ENCODE results near the gene NXPH4. TPM values are rescaled to one million over a fixed set of nuclear protein-coding genes. Genes with fewer than 3 reads are reported as not detected.

NXPH4 gene
- total RNA-seq, 1 experiment from 2014 or later = 20.0 TPM

DNA sequence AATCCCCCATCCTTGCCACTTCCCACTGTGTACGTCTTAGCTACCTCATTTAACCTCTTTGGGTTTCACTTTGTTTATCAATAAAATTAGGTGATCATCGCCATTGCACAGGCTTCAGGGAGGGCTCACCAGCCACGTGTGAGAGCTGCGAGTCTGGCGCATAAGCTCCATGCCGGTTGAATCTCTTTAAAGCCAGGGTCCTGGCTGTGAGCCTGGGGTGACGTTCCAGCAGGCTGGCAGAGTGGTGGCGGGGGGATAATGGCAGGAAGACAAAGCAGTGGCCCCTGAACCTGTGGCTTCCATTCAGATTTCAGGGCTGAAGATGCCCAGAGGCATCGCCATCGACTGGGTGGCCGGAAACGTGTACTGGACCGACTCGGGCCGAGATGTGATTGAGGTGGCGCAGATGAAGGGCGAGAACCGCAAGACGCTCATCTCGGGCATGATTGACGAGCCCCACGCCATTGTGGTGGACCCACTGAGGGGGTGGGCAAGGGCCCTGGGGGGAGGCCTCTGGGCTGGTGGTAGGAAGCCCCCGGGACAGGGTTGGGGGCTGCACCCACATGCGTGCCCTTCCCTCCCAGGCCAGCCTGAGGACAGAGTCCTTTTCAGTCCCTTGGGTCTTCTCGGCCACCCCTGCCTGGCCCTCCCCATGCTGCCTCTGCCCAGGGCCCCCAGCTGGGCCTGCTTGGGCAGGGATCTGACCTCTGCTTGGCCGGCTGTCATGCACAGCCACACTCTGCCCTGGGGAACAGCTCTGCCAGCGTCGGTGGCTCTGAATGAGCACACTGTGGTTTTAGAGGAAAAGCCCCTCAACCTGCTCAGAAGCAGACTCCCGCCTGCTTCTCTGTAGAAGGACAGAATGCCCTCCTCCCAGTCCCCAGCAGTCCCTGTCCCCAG is 8.6 kb upstream of the NXPH4 start:
- no peak for ATAC-seq
- no peaks in the 10 kb centered on the region for H4K20me1 ChIP-seq (ENCODE audit: insufficient read depth)
- POLR2A ChIA-PET = no interaction called here
- TF ChIP-seq JUND (IDR thresholded peaks at IDR 0.05) = no peak
- TF ChIP-seq, protein P1, sequence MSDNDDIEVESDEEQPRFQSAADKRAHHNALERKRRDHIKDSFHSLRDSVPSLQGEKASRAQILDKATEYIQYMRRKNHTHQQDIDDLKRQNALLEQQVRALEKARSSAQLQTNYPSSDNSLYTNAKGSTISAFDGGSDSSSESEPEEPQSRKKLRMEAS (IDR thresholded peaks at IDR 0.05) = no peak
- no peak for TF ChIP-seq ELF1 (IDR thresholded peaks at IDR 0.05; ENCODE audit: borderline replicate concordance, low read depth)
- no peak for TF ChIP-seq POLR2AphosphoS5 (IDR thresholded peaks at IDR 0.05; ENCODE audit: low read depth, low read length)
- TF ChIP-seq POLR2A (IDR thresholded peaks at IDR 0.05; ENCODE audit: borderline replicate concordance, extremely low read depth, insufficient read depth, insufficient read length) = no peak
- TF ChIP-seq EZH2phosphoT487 (IDR thresholded peaks at IDR 0.05; ENCODE audit: borderline replicate concordance) = no peak
- TF ChIP-seq RAD21 (IDR thresholded peaks at IDR 0.05; ENCODE audit: low read depth) = no peak
- no peak for TF ChIP-seq SP1 (IDR thresholded peaks at IDR 0.05; ENCODE audit: low read depth)
- TF ChIP-seq ZNF274 (IDR thresholded peaks at IDR 0.05; ENCODE audit: low read depth, low read length) = no peak
- TF ChIP-seq, protein P2, sequence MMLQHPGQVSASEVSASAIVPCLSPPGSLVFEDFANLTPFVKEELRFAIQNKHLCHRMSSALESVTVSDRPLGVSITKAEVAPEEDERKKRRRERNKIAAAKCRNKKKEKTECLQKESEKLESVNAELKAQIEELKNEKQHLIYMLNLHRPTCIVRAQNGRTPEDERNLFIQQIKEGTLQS (IDR thresholded peaks at IDR 0.05) = no peak
- TF ChIP-seq, protein P3, sequence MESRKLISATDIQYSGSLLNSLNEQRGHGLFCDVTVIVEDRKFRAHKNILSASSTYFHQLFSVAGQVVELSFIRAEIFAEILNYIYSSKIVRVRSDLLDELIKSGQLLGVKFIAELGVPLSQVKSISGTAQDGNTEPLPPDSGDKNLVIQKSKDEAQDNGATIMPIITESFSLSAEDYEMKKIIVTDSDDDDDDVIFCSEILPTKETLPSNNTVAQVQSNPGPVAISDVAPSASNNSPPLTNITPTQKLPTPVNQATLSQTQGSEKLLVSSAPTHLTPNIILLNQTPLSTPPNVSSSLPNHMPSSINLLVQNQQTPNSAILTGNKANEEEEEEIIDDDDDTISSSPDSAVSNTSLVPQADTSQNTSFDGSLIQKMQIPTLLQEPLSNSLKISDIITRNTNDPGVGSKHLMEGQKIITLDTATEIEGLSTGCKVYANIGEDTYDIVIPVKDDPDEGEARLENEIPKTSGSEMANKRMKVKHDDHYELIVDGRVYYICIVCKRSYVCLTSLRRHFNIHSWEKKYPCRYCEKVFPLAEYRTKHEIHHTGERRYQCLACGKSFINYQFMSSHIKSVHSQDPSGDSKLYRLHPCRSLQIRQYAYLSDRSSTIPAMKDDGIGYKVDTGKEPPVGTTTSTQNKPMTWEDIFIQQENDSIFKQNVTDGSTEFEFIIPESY (IDR thresholded peaks at IDR 0.05; ENCODE audit: extremely low read depth, insufficient replicate concordance, low read length) = no peak
- TF ChIP-seq ZFX (IDR thresholded peaks at IDR 0.05) = no peak
- TF ChIP-seq, protein P4, sequence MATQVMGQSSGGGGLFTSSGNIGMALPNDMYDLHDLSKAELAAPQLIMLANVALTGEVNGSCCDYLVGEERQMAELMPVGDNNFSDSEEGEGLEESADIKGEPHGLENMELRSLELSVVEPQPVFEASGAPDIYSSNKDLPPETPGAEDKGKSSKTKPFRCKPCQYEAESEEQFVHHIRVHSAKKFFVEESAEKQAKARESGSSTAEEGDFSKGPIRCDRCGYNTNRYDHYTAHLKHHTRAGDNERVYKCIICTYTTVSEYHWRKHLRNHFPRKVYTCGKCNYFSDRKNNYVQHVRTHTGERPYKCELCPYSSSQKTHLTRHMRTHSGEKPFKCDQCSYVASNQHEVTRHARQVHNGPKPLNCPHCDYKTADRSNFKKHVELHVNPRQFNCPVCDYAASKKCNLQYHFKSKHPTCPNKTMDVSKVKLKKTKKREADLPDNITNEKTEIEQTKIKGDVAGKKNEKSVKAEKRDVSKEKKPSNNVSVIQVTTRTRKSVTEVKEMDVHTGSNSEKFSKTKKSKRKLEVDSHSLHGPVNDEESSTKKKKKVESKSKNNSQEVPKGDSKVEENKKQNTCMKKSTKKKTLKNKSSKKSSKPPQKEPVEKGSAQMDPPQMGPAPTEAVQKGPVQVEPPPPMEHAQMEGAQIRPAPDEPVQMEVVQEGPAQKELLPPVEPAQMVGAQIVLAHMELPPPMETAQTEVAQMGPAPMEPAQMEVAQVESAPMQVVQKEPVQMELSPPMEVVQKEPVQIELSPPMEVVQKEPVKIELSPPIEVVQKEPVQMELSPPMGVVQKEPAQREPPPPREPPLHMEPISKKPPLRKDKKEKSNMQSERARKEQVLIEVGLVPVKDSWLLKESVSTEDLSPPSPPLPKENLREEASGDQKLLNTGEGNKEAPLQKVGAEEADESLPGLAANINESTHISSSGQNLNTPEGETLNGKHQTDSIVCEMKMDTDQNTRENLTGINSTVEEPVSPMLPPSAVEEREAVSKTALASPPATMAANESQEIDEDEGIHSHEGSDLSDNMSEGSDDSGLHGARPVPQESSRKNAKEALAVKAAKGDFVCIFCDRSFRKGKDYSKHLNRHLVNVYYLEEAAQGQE (IDR thresholded peaks at IDR 0.05; ENCODE audit: low read depth) = no peak
- no peak for TF ChIP-seq YY1 (IDR thresholded peaks at IDR 0.05; ENCODE audit: extremely low read depth, insufficient replicate concordance, low read depth, low read length)
- TF ChIP-seq SIN3A (IDR thresholded peaks at IDR 0.05; ENCODE audit: low read depth) = no peak
- TF ChIP-seq SRF (IDR thresholded peaks at IDR 0.05; ENCODE audit: low read depth) = no peak
- TF ChIP-seq EZH2 (IDR thresholded peaks at IDR 0.05) = no peak
- no peak for TF ChIP-seq EGR1 (IDR thresholded peaks at IDR 0.05; ENCODE audit: low read depth)
- no peak for TF ChIP-seq CBX3 (IDR thresholded peaks at IDR 0.05; ENCODE audit: low read depth)
- no peak overlapping the region for H3K4me2 ChIP-seq (ENCODE audit: low read length)
- DNase-seq (ENCODE audit: low read depth, low spot score) = no peak
- no peak overlapping the region for H2AFZ ChIP-seq (ENCODE audit: low read depth, low read length, poor library complexity, severe bottlenecking)
- H3K4me1 ChIP-seq (ENCODE audit: control insufficient read depth in 1 of 2, insufficient read depth in 2 of 2, low read length in 2 of 2) = peaks cover 1 to 3% of the 10 kb centered on the region in 2 experiments; a peak in 3 of 4 replicates
- no TSS peak for BruUV-seq (replicated peaks)
- RAD21 ChIA-PET (ENCODE audit: low non-redundant PET in 1 of 2, low total read pairs in 2 of 2, uncharacterized antibody in 2 of 2, unreplicated experiment in 2 of 2) = no interaction called here
- H3K79me2 ChIP-seq (ENCODE audit: insufficient read depth, low read length) = no peaks in the 10 kb centered on the region
- CTCF ChIA-PET = no interaction called here
- no peaks in the 10 kb centered on the region for H3K9me2 ChIP-seq (ENCODE audit: insufficient read depth)
- intact Hi-C loops (cut with micrococcal nuclease) = no loop called here
- no peak overlapping the region for H3K4me3 ChIP-seq (replicated peaks in 1 of 2; ENCODE audit: low read depth in 1 of 2, low read length in 2 of 2)
- H3K9ac ChIP-seq (ENCODE audit: low read length) = no peak overlapping the region
- H3K9me3 ChIP-seq (ENCODE audit: control insufficient read depth in 1 of 2, insufficient read depth in 1 of 2, low read depth in 1 of 2, low read length in 2 of 2) = no peaks in the 10 kb centered on the region
- H3K27me3 ChIP-seq (ENCODE audit: insufficient read depth, low read length) = no peaks in the 10 kb centered on the region
- H3K36me3 ChIP-seq (ENCODE audit: control insufficient read depth in 1 of 2, insufficient read depth in 2 of 2, low read length in 2 of 2) = no peaks in the 10 kb centered on the region
- no peak overlapping the region for H3K27ac ChIP-seq (ENCODE audit: low read depth, low read length)

Data from HCT116 (cell line).